Hematopoietic multipotent progenitor cell treated with erythropoietin and hydrocortisone succinate and interleukin-3 and kit ligand, for 17 days (in vitro differentiated cells): Measurements from ENCODE around the gene ZNF101.
"Not testable (repeated sequence)": the region's sequence is repeated elsewhere in the genome, so short reads cannot be mapped to it uniquely, and the experiment has no call there.

Source experiments
- DNase-seq: peaks from one replicate; pipeline ENCODE4 v3.0.0-alpha.2; 2015; ENCODE audit warnings: low spot score

Gene ZNF101

DNA sequence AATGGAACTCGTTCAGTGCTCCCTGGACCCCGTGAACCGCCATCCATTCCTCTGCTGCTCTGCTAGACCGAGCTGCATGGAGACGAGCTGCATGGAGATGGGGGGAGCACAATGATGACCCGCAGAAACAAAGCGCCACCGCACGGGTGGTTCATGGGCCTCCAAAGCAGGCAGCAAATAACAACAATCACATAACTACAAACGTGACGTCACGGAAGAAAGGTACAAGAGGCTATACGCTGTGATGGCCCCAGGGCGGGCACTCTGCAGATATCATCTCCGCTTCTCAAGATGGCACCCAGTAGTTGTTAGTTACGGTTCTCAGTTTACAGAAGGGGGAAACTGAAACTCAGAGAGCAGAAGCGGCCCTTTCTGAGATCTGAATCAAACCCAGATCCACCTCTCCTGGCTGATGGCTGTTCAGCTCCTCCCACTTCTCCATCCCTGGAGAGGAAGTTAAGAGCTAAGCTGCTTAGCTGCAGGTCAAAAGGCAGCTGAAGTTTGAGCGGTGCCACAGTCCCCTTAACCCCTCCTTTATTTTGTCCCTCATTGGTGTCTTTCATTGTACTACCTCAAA is 6.9 kb upstream of the ZNF101 start:
- no peak for DNase-seq

GRCh38 chr19:19662344-19662743 is 6.3 kb upstream of the ZNF101 start:
- no peak for DNase-seq

DNA sequence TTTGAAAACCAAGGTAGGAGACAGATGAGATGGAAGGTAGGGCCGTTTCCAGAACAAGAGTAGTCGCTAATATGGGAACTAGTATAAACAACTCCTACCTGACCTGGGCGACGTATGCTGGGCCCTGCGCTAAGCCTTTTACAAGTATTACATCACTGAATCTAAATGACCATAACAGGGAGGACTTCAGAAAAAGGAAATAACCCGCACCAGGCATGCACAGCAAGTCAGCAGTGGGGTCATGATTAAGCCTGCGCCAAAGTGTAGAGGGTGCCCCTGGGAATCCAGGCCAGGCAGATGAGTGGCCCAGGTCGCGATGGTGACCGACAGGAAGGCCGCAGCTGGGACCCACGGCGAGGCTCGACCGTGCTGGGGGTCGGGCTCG is 5.8 kb upstream of the ZNF101 start:
- DNase-seq = no peak

DNA sequence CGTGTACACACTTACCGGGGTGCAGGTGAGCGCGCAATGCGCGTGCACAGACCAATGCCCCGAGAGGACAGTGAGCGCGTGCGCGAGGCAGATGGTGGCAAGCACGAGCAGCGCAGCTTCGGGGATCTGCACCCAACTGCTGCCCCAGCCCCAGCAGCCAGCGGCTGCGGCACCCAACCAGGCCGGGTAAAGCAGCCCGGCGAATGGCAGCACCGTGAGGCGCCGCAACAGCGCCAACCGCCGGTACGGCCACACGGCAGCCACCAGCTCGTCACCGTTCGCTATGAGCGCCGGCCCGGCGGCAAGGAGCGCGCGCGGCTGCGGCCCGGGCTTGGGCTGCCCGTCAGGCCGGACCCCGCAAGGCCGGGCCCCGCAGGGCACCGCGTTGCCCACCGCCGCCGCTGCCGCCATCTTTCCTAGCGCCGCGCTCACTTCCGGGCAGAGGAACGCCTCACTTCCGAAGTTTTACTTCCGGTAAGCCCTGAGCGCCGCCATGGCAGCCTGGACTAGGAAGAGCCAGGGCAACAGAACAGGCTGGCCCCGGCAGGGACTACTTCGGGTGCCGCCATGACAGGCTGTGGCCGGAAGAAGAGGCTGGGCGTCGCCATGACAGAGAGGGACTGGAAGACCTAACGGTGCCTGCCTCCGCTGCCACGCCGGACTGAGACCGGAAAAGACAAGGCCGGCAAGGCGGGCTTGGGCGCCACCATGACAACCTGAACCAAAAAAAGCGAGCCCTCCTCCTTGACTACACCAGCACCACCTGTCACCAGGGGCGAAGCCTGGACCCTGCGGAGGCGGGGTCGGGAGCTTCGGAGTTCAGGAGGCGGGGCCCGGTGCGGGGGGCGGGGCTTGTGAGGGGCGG is 5.2 kb upstream of the ZNF101 start, which contains the start of gene ATP13A1:
TSS of gene ATP13A1 (minus strand) at position 421 of the 865 bp plus-strand sequence. CDS start at position 411, 10 bp downstream.
- peak; percentile 92 for DNase-seq

DNA sequence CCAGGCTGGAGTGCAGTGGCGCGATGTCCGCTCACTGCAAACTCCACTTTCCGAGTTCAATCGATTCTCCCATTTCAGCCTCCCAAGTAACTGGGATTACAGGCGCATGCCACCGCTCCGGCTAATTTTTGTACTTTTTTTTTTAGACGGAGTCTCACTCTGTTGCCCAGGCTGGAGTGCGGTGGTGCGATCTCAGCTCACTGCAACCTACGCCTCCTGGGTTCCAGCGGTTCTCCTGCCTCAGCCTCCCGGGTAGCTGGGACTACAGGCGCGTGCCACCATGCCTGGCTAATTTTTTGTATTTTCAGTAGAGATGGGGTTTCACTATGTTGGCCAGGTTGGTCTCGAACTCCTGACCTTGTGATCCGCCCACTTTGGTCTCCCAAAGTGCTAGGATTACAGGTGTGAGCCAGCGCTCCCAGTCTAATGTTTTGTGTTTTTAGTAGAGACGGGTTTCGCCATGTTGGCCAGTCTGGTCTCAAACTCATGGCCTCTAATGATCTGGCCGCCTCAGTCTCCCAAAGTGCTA is 3.2 kb upstream of the ZNF101 start:
- DNase-seq = not testable (repeated sequence)

GRCh38 chr19:19670070-19670551 is 1.5 kb downstream of the ZNF101 start:
- no peak for DNase-seq

- no peak for DNase-seq
Observed at GRCh38 chr19:19672816-19673215, 4.2 kb downstream of the ZNF101 start.

DNA sequence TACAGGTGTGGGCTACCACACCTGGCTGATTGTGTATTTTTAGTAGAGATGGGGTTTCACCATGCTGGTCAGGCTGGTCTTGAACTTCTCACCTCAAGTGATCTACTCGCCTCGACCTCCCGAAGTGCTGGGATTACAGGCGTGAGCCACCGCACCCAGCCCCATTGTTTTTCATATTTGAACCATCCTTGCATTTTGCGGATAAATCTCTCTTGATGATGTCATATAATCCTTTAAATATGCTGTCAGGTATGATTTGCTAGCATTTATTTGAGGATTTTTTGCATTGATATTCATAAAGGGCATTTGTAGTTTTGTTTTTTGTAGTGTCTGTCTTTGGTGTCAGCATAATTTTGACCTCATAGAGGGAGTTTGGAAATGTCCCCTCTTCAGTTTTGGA is 5.7 kb downstream of the ZNF101 start:
- no peak for DNase-seq

GRCh38 chr19:19677579-19677978 is 8.9 kb downstream of the ZNF101 start:
- DNase-seq = no peak

- no peak for DNase-seq
Observed at GRCh38 chr19:19679176-19680073, 10.8 kb downstream of the ZNF101 start.

GRCh38 chr19:19686119-19686518 is 17.5 kb downstream of the ZNF101 start:
- not testable (repeated sequence) for DNase-seq

DNA sequence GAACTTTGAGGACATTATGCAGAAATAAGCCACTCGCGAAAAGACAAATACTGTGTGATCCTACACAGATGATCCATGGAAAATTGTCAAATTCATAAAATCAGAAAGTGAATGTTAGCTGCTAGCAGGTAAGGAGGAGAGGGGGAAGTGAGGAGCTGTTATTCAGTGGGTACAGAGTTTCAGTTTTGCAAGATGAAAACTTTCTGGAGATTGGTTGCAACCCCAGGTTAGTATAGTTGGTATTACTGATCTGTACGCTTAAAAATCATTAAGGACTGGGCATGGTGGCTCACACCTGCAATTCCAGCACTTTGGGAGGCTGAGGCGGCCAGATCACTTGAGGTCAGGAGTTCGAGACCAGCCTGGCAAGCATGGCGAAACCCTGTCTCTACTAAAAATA is 17.9 kb downstream of the ZNF101 start:
- no peak for DNase-seq

DNA sequence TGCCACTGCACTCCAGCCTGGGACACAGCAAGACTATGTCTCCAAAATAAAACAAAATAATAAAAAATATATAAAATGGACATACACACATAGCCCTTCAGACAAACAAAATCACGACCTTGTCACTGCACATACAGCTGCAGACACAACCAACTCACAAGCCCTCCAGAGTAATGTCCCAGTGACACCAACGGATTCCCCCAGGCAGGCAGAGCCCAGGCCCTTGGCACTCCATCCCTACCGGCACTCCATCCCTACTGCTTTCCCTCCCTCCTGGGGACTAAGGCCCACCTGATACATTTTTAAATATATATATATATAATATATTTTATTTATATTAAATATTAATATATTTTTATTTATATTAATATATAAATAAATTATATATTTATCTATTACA is 18.5 kb downstream of the ZNF101 start:
- DNase-seq = no peak

- DNase-seq = not testable (repeated sequence)
Observed at GRCh38 chr19:19689023-19689422, 20.4 kb downstream of the ZNF101 start.

DNA sequence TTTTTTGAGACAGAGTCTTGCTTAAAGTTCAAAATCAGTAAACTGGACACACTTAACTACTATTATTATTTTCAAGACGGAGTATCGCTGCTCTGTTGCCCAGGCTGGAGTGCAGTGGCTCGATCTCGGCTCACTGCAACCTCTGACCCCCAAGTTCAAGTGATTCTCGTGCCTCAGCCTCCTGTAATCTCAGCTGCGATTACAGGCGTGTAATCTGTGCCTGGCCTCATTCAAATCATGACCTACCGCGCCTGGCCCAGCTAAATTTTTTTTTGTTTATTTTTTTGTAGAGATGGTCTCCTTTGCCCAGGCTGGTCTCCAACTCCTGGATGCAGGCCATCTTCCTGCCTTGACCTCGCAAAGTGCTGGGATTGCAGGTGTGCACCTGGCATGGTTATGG is 23.0 kb downstream of the ZNF101 start:
- DNase-seq = no peak

DNA sequence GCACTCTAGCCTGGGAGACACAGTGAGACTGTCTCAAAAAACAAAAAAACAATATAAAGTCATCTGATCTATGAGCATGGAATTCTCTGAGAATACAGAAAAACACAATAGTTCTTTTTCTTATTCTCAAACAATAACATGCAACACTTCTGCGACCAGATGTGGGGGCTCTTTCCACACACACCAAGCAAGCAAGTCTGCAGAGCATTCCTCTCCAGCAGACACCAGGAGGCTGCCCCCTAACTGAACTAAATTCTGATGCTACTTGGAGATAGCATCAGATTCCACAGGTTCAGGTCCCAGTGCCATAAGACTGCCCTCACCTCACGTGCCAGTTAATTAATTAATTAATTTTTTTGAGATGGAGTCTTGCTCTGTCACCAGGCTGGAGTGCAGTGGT is 27.7 kb downstream of the ZNF101 start:
- DNase-seq = no peak

GRCh38 chr19:19697589-19697988 is 28.9 kb downstream of the ZNF101 start:
- no peak for DNase-seq

- not testable (repeated sequence) for DNase-seq
Observed at GRCh38 chr19:19700493-19700892, 31.9 kb downstream of the ZNF101 start.

DNA sequence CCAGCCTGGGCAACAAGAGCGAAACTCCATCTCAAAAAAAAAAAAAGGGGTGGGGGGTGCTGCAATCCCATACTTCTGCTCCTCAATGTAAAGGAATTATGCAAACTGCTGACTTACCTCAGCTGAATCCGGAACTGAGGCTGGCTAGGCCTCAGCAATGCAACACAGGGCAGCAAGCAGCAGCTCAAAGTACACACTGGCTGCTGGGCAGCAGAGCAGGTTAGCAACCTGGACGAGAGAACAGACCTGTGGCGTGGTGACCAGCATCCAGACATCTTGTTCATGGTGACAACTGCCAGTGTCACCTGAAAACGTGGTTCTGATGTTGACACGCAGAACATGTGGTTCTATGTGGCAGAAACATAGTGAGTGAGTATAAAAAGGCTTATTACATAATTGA is 36.2 kb downstream of the ZNF101 start:
- DNase-seq = no peak

DNA sequence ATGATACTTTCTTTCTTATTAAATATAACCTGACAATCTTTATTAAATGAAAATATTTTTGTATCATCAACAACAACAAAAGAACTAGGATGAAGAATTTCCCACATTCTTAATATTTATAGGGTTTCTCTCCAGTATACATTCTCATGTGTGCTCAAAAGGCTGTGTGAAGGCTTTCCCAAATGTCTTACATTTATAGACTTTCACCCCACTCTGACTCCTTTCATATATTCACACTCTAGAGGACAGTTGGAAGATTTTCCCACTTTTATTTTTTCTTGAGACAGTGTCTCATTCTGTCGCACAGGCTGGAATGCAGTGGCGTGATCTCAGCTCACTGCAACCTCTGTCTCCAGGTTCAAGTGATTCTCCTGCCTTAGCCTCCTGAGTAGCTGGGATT is 41.9 kb downstream of the ZNF101 start:
- DNase-seq = no peak

DNA sequence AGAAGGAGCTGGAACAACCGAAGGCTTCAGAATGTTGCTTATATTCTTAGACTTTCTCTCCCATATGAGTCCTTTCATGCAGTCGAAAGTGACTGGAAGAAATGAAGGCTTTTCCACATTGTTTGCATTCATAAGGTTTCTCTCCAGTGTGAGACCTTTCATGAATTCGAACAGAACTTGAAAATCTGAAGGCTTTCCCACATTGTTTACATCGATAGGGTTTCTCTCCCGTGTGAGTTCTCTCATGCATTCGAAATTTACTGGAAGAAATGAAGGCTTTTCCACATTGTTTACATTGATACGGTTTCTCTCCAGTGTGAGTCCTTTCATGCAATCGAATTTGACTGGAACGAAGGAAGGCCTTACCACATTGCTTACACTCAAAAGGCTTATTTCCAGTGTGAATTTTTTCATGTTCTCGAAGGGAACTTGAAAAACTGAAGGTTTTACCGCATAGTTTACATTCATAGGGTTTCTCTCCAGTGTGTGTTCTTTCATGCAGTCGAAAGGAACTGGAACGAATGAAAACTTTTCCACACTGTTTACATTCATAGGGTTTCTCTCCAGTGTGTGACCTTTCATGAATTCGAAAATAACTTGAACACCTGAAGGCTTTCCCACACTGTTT is 42.8 kb downstream of the ZNF101 start:
- no peak for DNase-seq
